Measurements from ENCODE around the gene DIAPH3.

The DIAPH3 gene

DNA sequence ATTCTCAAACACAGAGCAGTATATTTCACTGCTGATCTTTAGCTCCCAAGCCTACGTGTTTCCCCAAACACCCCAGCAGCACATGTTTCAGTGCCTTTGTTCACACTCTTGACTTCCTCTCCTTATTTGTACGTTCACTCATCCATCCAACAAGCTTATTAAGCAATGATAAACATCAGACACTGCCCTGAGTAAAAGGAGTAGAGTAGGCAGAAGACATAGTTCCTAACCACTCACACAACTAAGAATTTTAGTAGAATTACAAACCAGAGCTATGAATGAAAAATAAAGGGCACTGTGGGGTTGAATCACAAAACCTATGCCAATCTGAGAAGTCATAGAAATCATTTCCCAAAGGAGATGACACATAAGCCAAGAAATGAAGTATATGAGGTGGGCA is 213.5 kb downstream of the DIAPH3 start:
- peak; percentile 75 for DNase-seq (ENCODE audit: low read depth)

GRCh38 chr13:59948686-59949085 is 215.0 kb downstream of the DIAPH3 start:
- no peak for DNase-seq (ENCODE audit: low read depth)

- peak; percentile 14 for DNase-seq (ENCODE audit: low read depth)
Measured at GRCh38 chr13:59946944-59947343, 216.8 kb downstream of the DIAPH3 start.

- no peak for DNase-seq (ENCODE audit: low read depth)
Measured at GRCh38 chr13:59931621-59932020, 232.1 kb downstream of the DIAPH3 start.

GRCh38 chr13:59924256-59924655 is 239.5 kb downstream of the DIAPH3 start:
- DNase-seq (ENCODE audit: low read depth), result no peak

DNA sequence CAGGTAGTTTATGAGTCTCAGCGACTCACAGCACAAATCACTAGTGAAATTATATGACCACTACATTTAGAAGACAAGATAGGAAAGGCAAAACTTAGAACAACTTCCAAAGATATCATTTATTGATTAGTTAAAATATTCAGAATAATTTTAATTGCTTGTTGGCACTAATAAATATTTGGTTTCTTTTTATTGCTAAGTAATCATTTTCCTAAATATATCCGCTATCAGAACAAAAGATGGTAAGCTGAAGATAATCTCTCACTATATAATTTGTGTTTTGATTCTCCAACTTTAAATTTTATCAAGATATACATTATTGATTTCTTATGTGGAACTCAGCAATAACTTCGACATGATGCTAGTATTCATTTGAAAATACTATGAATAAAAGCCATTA is 248.5 kb downstream of the DIAPH3 start:
- DNase-seq (ENCODE audit: low read depth), result no peak

GRCh38 chr13:59914556-59914955 is 249.2 kb downstream of the DIAPH3 start:
- peak; percentile 63 for DNase-seq (ENCODE audit: low read depth)

GRCh38 chr13:59906413-59907049 is 257.2 kb downstream of the DIAPH3 start:
- DNase-seq (ENCODE audit: low read depth), result peak; percentile 64

DNA sequence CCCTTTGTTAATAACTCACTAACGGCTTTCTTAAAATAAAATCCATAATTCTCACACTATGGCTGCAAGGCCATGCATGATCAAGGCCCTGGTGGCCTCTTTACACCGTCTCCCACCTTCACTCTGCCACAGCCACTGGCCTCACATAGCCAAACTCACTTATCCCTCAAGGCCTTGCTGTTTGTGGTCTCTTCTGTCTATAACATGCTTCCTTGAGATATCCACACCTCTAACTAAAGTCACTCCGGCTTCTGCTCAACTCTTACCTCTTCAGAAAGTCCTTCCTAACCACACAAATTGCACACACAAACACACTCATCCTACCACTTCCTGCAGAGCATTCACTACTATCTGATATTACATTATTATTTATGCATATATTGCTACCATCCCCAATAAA is 262.5 kb downstream of the DIAPH3 start:
- DNase-seq (ENCODE audit: low read depth), result no peak

DNA sequence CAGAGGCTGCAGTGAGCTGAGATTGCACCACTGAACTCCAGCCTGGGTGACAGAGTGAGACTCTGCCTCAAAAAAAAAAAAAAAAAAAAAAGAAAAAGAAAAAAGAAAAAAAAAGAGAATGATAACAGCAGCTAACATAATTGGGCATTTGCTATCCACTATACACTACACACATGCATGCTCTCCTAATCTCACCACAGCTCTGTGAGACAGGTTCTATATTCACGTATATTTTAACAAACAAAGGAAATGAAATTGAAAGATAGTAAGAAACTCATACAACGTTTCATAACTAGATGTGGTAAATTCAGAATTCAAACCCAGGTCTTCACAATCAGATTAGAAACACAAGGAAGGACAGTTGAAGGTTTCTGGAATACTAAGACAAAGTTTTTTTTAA is 265.7 kb downstream of the DIAPH3 start:
- DNase-seq (ENCODE audit: low read depth), result no peak

- DNase-seq (ENCODE audit: low read depth), result no peak
Measured at GRCh38 chr13:59893266-59893665, 270.5 kb downstream of the DIAPH3 start.

GRCh38 chr13:59891053-59891452 is 272.7 kb downstream of the DIAPH3 start:
- no peak for DNase-seq (ENCODE audit: low read depth)

GRCh38 chr13:59890054-59890453 is 273.7 kb downstream of the DIAPH3 start:
- no peak for DNase-seq (ENCODE audit: low read depth)

DNA sequence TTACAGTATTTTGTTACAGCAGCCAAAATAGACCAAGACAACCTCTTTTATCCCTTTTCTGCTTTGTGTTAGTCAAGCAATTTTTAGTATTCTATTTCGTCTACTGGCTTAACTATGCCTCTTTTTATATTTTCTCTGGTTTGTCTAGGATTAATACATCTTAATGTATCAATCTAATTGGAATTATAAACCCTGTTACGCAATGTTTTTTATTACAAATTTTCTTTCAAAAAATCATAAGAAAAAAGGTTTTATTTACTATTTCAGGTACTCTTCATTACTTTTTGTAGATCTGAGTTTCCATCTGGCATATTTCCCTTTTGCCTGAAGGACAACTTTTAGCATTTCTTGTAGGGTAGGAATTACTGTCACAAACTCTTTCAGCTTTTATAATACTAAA is 275.3 kb downstream of the DIAPH3 start:
- no peak for DNase-seq (ENCODE audit: low read depth)

- no peak for DNase-seq (ENCODE audit: low read depth)
Measured at GRCh38 chr13:59885076-59885475, 278.7 kb downstream of the DIAPH3 start.

GRCh38 chr13:59883885-59884284 is 279.8 kb downstream of the DIAPH3 start:
- DNase-seq (ENCODE audit: low read depth), result no peak

GRCh38 chr13:59880468-59880867 is 283.3 kb downstream of the DIAPH3 start:
- peak; percentile 45 for DNase-seq (ENCODE audit: low read depth)

DNA sequence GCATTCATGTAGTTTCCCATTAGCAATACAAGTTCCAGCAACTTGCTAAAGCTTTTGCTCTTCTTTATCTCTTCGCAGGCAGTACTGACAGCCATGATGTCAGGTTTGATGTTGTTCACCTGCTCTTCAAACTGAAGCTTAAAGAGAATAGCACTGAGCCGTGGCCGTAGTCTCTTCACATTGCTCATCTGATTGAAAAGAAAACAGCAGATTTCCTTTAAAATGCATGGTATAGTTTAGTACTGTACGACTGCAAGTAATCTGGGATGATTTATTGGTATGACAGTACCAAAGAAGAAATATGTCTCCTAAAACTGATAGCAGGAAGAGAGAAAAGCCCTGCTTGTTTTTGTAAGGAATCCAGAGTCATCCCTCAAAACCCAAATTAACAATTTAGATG is 284.4 kb downstream of the DIAPH3 start:
- no peak for DNase-seq (ENCODE audit: low read depth)

- no peak for DNase-seq (ENCODE audit: low read depth)
Measured at GRCh38 chr13:59877933-59878332, 285.8 kb downstream of the DIAPH3 start.

DNA sequence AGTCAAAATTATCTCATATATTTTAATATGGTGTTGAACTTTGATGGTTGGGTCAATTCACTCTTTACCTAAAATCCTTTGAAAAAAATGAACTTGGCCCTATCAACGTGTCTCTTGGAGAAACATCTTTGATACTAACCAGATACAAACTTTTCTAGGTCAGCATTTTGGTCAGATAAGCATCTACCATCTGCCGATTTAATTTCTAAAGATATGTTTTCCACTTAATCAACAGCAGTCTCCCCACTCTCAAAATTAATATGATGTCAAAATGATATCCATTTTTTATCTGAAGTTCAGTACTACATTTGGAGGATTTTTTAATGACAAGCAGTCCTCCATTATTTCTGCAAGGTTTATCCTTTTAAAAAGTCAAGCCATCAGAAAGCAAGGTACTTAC is 288.8 kb downstream of the DIAPH3 start:
- DNase-seq (ENCODE audit: low read depth), result no peak

- no peak for DNase-seq (ENCODE audit: low read depth)
Measured at GRCh38 chr13:59873856-59874255, 289.9 kb downstream of the DIAPH3 start.

- no peak for DNase-seq (ENCODE audit: low read depth)
Measured at GRCh38 chr13:59873309-59873708, 290.4 kb downstream of the DIAPH3 start.

- DNase-seq (ENCODE audit: low read depth), result no peak
Measured at GRCh38 chr13:59867867-59868266, 295.9 kb downstream of the DIAPH3 start.

DNA sequence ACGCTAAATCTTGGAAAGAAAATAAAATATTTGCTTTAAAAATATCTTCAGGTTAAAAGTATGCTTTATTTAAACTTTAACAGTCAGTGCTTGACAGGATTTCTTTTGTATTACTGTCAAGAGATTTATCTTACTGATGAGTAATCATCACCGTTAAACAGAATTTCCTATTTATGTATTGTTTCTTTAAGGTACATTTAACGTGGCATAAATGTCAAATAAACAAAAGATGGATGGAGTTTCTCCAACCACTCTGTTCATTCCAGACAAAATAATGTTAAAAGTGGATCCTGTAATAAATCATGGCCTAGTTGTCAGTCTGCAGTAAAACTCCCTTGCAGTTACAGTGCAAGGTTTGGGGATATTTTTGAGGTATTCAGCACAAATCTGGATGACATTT is 298.3 kb downstream of the DIAPH3 start:
- DNase-seq (ENCODE audit: low read depth), result no peak

- DNase-seq (ENCODE audit: low read depth), result no peak
Measured at GRCh38 chr13:59863621-59864020, 300.1 kb downstream of the DIAPH3 start.
